NOMO-1 treated with dmso at 0.1 percent for 144 hours (cell line): ENCODE data around the gene SPATA46.

ENCODE experiments used
- DNase-seq: peaks from one replicate; lab custom pipeline; 2025; ENCODE audit not compliant: unreplicated experiment; lab: John Stamatoyannopoulos, UW

Gene SPATA46

DNA sequence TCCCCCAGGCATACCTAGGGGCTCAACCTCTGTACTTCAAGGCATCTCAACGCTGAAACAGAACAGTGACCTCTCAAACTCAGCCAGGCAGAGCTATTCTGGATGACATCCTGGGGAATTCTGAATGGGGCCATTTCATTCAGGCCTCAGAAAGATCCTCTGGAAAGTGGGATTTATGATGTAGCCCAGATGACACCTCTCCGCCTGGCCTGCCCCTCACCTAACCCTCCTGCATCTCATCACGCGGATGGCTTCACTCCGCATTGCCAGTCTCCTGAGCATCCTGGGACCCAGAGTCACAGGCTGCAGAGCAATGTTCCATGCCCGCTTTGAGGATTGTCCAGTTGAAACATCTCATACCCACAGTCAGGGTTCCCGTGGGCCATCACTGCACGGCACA lies 1.2 kb downstream of the SPATA46 start:
- no peak for DNase-seq

DNA sequence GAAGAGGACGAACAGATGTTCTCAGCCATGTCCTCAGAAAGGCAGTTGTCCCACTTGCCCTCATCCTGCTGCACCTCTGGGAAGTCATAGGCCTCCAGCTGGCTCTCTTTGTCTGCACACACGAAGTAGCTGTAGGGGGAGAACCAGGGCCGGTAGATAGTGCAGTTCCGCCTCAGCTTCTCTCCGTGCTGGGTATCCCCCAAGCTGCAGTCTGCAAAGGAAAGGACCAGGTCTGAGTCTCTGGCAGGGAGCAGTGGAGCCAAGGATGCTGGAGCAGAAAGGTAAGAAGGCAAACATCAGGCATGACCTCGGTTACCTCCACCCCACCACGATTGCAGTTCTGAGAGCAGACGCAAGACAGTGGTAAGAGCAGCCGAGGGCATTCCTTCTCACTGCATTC lies 2.2 kb downstream of the SPATA46 start:
- DNase-seq: no peak

- no peak for DNase-seq
Measured at GRCh38 chr1:162373541-162374260, 3.0 kb downstream of the SPATA46 start.

GRCh38 chr1:162373072-162373427 lies 3.6 kb downstream of the SPATA46 start:
- DNase-seq: no peak

- no peak for DNase-seq
Measured at GRCh38 chr1:162372159-162373071, 4.2 kb downstream of the SPATA46 start.

GRCh38 chr1:162371611-162372010 lies 5.0 kb downstream of the SPATA46 start:
- no peak for DNase-seq

DNA sequence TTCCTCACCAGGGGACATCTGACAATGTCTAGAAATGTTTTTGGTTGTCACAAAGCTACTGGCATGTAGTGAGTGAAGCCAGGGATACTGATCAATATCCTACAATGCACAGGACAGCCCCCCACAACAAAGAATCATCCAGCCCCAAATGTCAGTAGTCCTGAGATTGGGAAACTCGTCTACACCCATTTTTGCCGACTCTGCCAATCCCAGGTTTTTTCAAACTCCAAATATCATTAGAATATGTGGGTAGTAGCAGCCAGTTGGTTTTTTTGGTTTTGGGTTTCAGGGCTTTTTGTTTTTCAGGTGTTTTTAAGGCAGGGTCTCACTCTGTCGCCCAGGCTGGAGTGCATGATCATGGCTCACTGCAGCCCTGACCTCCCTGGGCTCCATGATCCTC lies 5.9 kb downstream of the SPATA46 start:
- no peak for DNase-seq

DNA sequence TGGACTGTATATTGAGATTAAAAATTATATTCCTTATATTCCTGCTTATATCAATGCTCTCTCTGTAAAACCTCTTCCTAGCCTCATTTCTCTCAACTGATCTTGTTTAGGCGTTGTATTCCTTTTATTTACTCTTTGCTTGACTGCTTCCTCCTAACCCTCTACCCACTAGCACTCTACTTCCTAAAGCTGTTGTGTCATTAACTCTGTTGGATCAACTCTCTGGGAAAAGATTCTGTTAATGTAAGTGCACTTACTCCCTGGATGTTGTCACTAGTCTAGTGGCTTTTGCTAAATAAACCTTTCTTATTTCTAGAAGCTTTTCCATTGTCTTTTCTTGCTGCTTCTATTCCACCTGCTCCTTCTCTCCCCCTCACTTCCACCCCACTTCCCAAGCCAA lies 6.5 kb downstream of the SPATA46 start:
- no peak for DNase-seq

DNA sequence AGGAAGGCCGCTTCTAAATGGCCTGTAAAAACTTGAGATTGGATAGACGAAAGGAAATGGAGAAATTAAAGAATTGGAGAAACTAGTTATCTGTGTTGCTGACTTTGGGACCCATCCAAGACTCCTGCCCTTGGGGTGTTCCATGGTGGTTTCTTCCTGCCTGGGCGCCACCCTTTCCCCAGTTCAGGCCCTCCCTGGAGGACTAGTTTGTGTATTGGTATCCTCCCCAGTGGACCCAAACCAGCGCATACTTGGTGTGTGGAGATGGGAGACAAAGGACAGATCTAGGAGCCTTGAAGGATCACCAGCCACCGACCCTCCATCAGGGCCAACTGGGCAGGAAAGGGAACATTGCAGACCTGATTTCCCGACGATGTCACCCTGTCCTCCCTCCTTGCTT lies 7.1 kb downstream of the SPATA46 start:
- DNase-seq: no peak

- no peak for DNase-seq
Measured at GRCh38 chr1:162368451-162368850, 8.2 kb downstream of the SPATA46 start.

- DNase-seq: no peak
Measured at GRCh38 chr1:162367772-162368171, 8.9 kb downstream of the SPATA46 start.

- DNase-seq: no peak
Measured at GRCh38 chr1:162367073-162367472, 9.6 kb downstream of the SPATA46 start.

GRCh38 chr1:162366671-162367070 lies 10.0 kb downstream of the SPATA46 start:
- no peak for DNase-seq

DNA sequence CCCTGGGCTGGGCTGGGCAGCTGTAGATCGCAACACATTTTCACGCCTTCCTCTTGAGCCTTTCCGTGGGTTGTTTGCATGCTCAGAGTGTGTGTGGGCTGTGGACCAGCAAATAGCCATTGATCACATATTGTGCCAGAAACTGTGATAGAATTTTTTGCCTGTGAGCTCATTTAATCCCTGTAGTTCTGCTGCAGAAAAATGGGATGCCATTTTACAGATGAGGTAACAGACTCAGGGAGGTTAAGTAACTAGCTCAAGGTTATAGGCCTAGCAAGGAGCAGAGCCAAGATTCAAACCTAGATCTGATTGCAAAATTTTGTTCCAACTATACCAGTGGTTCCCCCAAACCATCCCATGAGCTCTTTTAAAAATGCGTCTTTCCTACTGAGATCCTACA lies 10.5 kb downstream of the SPATA46 start:
- no peak for DNase-seq

- DNase-seq: no peak
Measured at GRCh38 chr1:162365284-162366020, 11.2 kb downstream of the SPATA46 start.

- DNase-seq: no peak
Measured at GRCh38 chr1:162364498-162364897, 12.2 kb downstream of the SPATA46 start.

GRCh38 chr1:162363823-162364222 lies 12.8 kb downstream of the SPATA46 start:
- DNase-seq: no peak

DNA sequence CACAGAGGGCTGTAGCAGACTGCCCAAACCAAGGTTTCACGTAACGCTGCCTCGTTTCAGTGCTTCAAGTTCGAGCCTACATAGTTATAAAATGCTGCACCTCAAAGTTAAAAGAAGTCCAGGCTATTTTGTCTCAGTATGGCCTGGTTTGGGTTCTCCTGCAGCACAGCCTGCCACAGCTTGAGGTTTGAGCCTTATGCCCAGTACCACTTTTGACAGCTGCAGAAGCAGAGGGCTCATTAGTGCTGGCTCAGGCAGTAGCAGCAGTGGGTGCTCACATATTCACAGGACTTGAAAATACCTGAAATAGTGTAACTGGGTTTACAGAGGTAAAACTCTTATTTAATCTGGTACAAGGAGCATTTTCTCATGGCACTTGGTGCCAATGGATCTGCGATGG lies 15.3 kb downstream of the SPATA46 start:
- DNase-seq: no peak

GRCh38 chr1:162360874-162361260 lies 15.8 kb downstream of the SPATA46 start:
- no peak for DNase-seq

- no peak for DNase-seq
Measured at GRCh38 chr1:162360237-162360873, 16.3 kb downstream of the SPATA46 start.

GRCh38 chr1:162359523-162360236 lies 17.0 kb downstream of the SPATA46 start:
- no peak for DNase-seq
